Measurements from ENCODE around the gene VAPB. TPM values are rescaled to one million over a fixed set of nuclear protein-coding genes. Genes with fewer than 3 reads are reported as not detected.

VAPB gene, protein sequence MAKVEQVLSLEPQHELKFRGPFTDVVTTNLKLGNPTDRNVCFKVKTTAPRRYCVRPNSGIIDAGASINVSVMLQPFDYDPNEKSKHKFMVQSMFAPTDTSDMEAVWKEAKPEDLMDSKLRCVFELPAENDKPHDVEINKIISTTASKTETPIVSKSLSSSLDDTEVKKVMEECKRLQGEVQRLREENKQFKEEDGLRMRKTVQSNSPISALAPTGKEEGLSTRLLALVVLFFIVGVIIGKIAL
- total RNA-seq (2013; cell fraction: nucleolus; rRNA removed) = 50.4 and 50.9 TPM in 2 replicates
- total RNA-seq (2014; rRNA removed) (6.2 and 8.4 TPM in 2 replicates), total RNA-seq (2014; rRNA removed; fragmentation: Illumina TruSeq; extraction: Trizol) (14.2 and 15.3 TPM in 2 replicates), total RNA-seq (2021) (27.0 and 28.0 TPM in 2 replicates), polyA plus RNA-seq (2011; rRNA removed) (22.7 and 30.7 TPM in 2 replicates), polyA plus RNA-seq (2014; fragmentation: Illumina TruSeq; extraction: Trizol) (28.6 and 40.3 TPM in 2 replicates), polyA plus RNA-seq (2014; fragmentation: Nextera tagmentation; extraction: Ambion mirVana) (10 to 100 TPM in 1 of 2 experiments, 1 to 10 TPM in 1; 3.2 to 10.7 TPM), polyA plus RNA-seq (2014; rRNA removed) (18.2 and 18.3 TPM in 2 replicates), polyA plus RNA-seq (2016; fragmentation: Nextera tagmentation; extraction: Ambion mirVana) (10 to 100 TPM; 26.8 to 28.2 TPM), polyA minus RNA-seq (2011; rRNA and poly(A)+ RNA removed) (14.4 and 17.3 TPM in 2 replicates), Bru-seq, nascent RNA (percentile 84 among the genes with signal in this experiment), BruChase-seq, experiment 1, labeled RNA remaining after a 6-hour chase (percentile 83 among the genes with signal in this experiment), BruChase-seq, experiment 2, labeled RNA remaining after a 2-hour chase (percentile 83 among the genes with signal in this experiment)
- polyA plus RNA-seq (2011; ENCODE audit: low read depth) = 14.0 TPM
- 14.6 and 20.7 TPM in 2 replicates for polyA plus RNA-seq (2011; cell fraction: cytosol; rRNA removed)
- polyA plus RNA-seq (2011; cell fraction: nucleus; rRNA removed) = 17.2 and 18.4 TPM in 2 replicates
- 18.6 and 22.0 TPM in 2 replicates for polyA plus RNA-seq (2012)
- 7.9 and 8.4 TPM in 2 replicates for polyA minus RNA-seq (2011; cell fraction: cytosol; rRNA and poly(A)+ RNA removed)
- 13.2 and 17.6 TPM in 2 replicates for polyA minus RNA-seq (2011; cell fraction: nucleus; rRNA and poly(A)+ RNA removed)
- long read RNA-seq, experiment 1, full-length matches to known transcripts = 3 of 5 reads
- long read RNA-seq, experiment 1, partial matches to known transcripts = 0 of 5 reads
- long read RNA-seq, experiment 1, other reads (novel, unspliced or antisense) = 2 of 5 reads
- long read RNA-seq, experiment 2, full-length matches to known transcripts = 3 of 14 reads
- long read RNA-seq, experiment 2, partial matches to known transcripts = 8 of 14 reads
- long read RNA-seq, experiment 2, other reads (novel, unspliced or antisense) = 3 of 14 reads

DNA sequence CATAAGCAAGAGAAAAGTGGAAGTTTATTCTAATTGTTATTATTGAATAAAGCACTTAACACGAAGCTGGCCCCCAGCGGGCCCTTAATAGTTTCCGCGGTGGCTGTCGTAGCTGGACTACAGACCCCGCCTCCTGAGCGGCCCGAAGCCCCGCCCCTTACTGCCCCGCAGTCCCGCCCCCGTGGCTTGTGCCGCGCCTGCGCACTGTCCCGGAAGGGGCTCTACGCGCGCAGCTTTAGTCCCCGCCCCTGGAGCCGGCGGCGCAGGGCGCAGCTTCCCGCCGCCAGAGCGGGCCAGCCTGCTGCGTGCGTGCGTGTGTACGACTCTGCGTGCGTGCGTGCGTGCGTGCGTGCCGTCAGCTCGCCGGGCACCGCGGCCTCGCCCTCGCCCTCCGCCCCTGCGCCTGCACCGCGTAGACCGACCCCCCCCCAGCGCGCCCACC lies at the start of gene VAPB:
Gene VAPB (plus strand): TSS at position 348 of the 442 bp plus-strand sequence. CDS start 231 bp downstream, outside the sequence.
- Histone ChIP-seq H3K4me2 (ENCODE audit: control insufficient read depth, insufficient read depth) (peak within 1 kb of the TSS; percentile 94), H3K27me3 (replicated peaks in 1 of 2; ENCODE audit: control insufficient read depth in 2 of 2, insufficient read depth in 2 of 2, low read length in 1 of 2) (no peaks in the 10 kb centered on the region), H4K20me1 (ENCODE audit: control insufficient read depth, insufficient read depth) (no peaks in the 10 kb centered on the region; the same call in none of the 2 replicates), H3K9me3 (replicated peaks; ENCODE audit: control insufficient read depth, insufficient read depth, low read length) (no peaks in the 10 kb centered on the region; the same call in 2 of the 3 replicates), H3K79me2 (ENCODE audit: control insufficient read depth, insufficient read depth, low read length) (peaks cover 47% of the 10 kb centered on the region), H3K36me3 (ENCODE audit: control insufficient read depth in 2 of 2, insufficient read depth in 2 of 2, low read length in 1 of 2) (peaks cover 0 to 12% of the 10 kb centered on the region in 2 experiments; a peak in 1 of 4 replicates), H3K9ac (ENCODE audit: control insufficient read depth, insufficient read depth, low read length) (peak within 1 kb of the TSS; percentile 93), H2AFZ (ENCODE audit: control insufficient read depth, low read depth, low read length) (peak within 1 kb of the TSS; percentile 56), H3K4me1 (ENCODE audit: control insufficient read depth, insufficient read depth, low read length) (peaks cover 13% of the 10 kb centered on the region), H3K4me3 (peak within 1 kb of the TSS; percentile 81), H3K27ac (ENCODE audit: control insufficient read depth, insufficient read depth) (peak within 1 kb of the TSS; percentile 91)
- ChIA-PET POLR2A (interaction anchor here (0.6 to 1.6 kb wide), 9 partner anchors 9 to 263 kb away, joined by 3 to 8 read pairs (median 4); partner anchors contain the start of gene STX16), RAD21 (ENCODE audit: unreplicated experiment) (interaction anchor here (0.7 to 1.8 kb wide), 13 partner anchors 12 to 789 kb away, joined by 3 to 12 read pairs (median 4); partner anchors contain the start of gene STX16), CTCF (interaction anchor here (0.6 to 1.3 kb wide), 5 partner anchors 11 to 1534 kb away, joined by 3 to 6 read pairs (median 3); partner anchors contain the start of gene STX16), SMC1A (ENCODE audit: uncharacterized antibody, unreplicated experiment) (interaction anchor here (0.5 to 1.4 kb wide), 8 partner anchors 9 to 707 kb away, joined by 3 to 5 read pairs (median 4); no protein-coding TSS in a partner anchor)
- intact Hi-C loops (cut with micrococcal nuclease; ENCODE audit: unreplicated experiment) (loop anchor here (5.0 kb wide), 1 partner anchor 82 kb away; the partner anchor contains the start of gene RAB22A), in situ Hi-C loops (cut with MboI) (no loop called here)
- FAIRE-seq (peak; percentile 44), DNase-seq (ENCODE audit: low read depth, low spot score) (peak; percentile 88), ATAC-seq (peak; percentile 98)
- BruUV-seq (replicated peaks) = no TSS peak
- under 1% methylated on average over 34 of the region's 51 CpGs for WGBS (ENCODE audit: insufficient coverage, insufficient replicate concordance, low lambda C conversion rate, missing lambda C conversion rate)
- TF ChIP-seq, protein P1, sequence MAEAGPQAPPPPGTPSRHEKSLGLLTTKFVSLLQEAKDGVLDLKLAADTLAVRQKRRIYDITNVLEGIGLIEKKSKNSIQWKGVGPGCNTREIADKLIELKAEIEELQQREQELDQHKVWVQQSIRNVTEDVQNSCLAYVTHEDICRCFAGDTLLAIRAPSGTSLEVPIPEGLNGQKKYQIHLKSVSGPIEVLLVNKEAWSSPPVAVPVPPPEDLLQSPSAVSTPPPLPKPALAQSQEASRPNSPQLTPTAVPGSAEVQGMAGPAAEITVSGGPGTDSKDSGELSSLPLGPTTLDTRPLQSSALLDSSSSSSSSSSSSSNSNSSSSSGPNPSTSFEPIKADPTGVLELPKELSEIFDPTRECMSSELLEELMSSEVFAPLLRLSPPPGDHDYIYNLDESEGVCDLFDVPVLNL (IDR thresholded peaks at IDR 0.05; ENCODE audit: low read depth, low read length) = peak; percentile 65
- TF ChIP-seq ZBED1 (IDR thresholded peaks at IDR 0.05; ENCODE audit: borderline replicate concordance) = no peak
- TF ChIP-seq RUNX3 (IDR thresholded peaks at IDR 0.05; ENCODE audit: low read length) = no peak
- no peak for TF ChIP-seq ESRRA (IDR thresholded peaks at IDR 0.05; ENCODE audit: low read length)
- TF ChIP-seq WRNIP1 (IDR thresholded peaks at IDR 0.05; ENCODE audit: borderline replicate concordance, low read depth, low read length) = no peak
- 0 out of 3 replicates have a peak, but pooled peaks have one; percentile 6 for TF ChIP-seq POU2F2 (IDR thresholded peaks at IDR 0.05; ENCODE audit: borderline replicate concordance, low read depth, low read length)
- TF ChIP-seq MAX (IDR thresholded peaks at IDR 0.05; ENCODE audit: low read depth, low read length) = peak; percentile 71
- TF ChIP-seq CREB1 (IDR thresholded peaks at IDR 0.05; ENCODE audit: low read depth) = peak; percentile 40; the same call in 1 of the 2 replicates
- TF ChIP-seq POLR2A (IDR thresholded peaks at IDR 0.05; ENCODE audit: low read depth, low read length) = peak; percentile 87
- peak; percentile 80 for TF ChIP-seq NRF1 (conservative IDR thresholded peaks at IDR 0.05; ENCODE audit: low read depth, low read length)
- no peak; the same call in 1 of the 2 replicates for TF ChIP-seq FOXK2 (IDR thresholded peaks at IDR 0.05)
- 0 out of 2 replicates have a peak, but pooled peaks have one; percentile 28 for TF ChIP-seq SIN3A (IDR thresholded peaks at IDR 0.05; ENCODE audit: low read depth, low read length)
- TF ChIP-seq EZH2 (IDR thresholded peaks at IDR 0.05; ENCODE audit: borderline replicate concordance, control insufficient read depth, low read depth, low read length) = no peak
- peak; percentile 42; the same call in 1 of the 2 replicates for TF ChIP-seq MXI1 (IDR thresholded peaks at IDR 0.05; ENCODE audit: low read depth, low read length)
- peak; percentile 72 for TF ChIP-seq IKZF1 (conservative IDR thresholded peaks at IDR 0.05)
- peak; percentile 61 to 90; a peak in 3 of 4 replicates for TF ChIP-seq BHLHE40 (IDR thresholded peaks at IDR 0.05; ENCODE audit: borderline replicate concordance in 1 of 2, low read depth in 2 of 2, low read length in 1 of 2)
- TF ChIP-seq SIX5 (IDR thresholded peaks at IDR 0.05; ENCODE audit: low read depth, low read length, severe bottlenecking) = peak; percentile 8
- 0 out of 4 replicates have a peak, but pooled peaks of 1 of the 2 experiments have one; percentile 18 for TF ChIP-seq SRF (IDR thresholded peaks at IDR 0.05; ENCODE audit: low read depth in 2 of 2, low read length in 2 of 2)
